Measurements from ENCODE around the gene XAGE1A. TPM values are rescaled to one million over a fixed set of nuclear protein-coding genes. Genes with fewer than 3 reads are reported as not detected.
"Not testable (repeated sequence)": the region's sequence is repeated elsewhere in the genome, so short reads cannot be mapped to it uniquely, and the experiment has no call there.

The XAGE1A gene
- total and polyA plus RNA-seq, 2 donors (not counting 1 experiment from before 2014, with no cell fraction given) = not detected

- H3K4me1 Mint-ChIP-seq = not testable (repeated sequence)
- no CpG with 5 or more reads among the region's 27 CpGs for WGBS (ENCODE audit: insufficient coverage)
These were observed 20.7 kb downstream of the XAGE1A start for GRCh38 chrX:52516110-52516986.

GRCh38 chrX:52516987-52517325, 21.3 kb downstream of the XAGE1A start, which contains the start of gene XAGE1B:
TSS of gene XAGE1B (minus strand) at chrX:52517063. CDS start at chrX:52515527, 1,536 bp downstream.
- POLR2A ChIA-PET; H3K9me3 ChIP-seq (ENCODE audit: control extremely low read depth in 1 of 3, control insufficient read depth in 2 of 3, insufficient read depth in 1 of 3, low read length in 2 of 3); H3K4me3 ChIP-seq (ENCODE audit: control extremely low read depth in 1 of 5, extremely low read depth in 1 of 5, insufficient read depth in 1 of 5, low read depth in 2 of 5, low read length in 4 of 5); ATAC-seq (ENCODE audit: low read depth); H3K4me1 ChIP-seq (ENCODE audit: control insufficient read depth in 2 of 2, insufficient read depth in 2 of 2, low read length in 2 of 2); H3K27ac Mint-ChIP-seq; H3K27ac ChIP-seq (ENCODE audit: low read length in 2 of 2); H3K4me1 Mint-ChIP-seq; H3K27me3 Mint-ChIP-seq; H3K9ac ChIP-seq (ENCODE audit: low read length); CTCF ChIA-PET; H3K4me3 Mint-ChIP-seq; H3K9me3 Mint-ChIP-seq (ENCODE audit: insufficient read depth); intact Hi-C loops (cut with micrococcal nuclease); H4K20me1 ChIP-seq (ENCODE audit: control insufficient read depth, insufficient read depth, low read length, poor library complexity, severe bottlenecking); DNase-seq; H2AFZ ChIP-seq (ENCODE audit: insufficient read depth, low read depth, low read length, poor library complexity, severe bottlenecking); H3K79me2 ChIP-seq (ENCODE audit: control insufficient read depth, insufficient read depth, low read length); H3K27me3 ChIP-seq (replicated peaks in 1 of 4; ENCODE audit: control extremely low read depth in 1 of 4, control insufficient read depth in 3 of 4, insufficient read depth in 4 of 4, low read length in 3 of 4); H3K4me2 ChIP-seq (replicated peaks; ENCODE audit: low read depth, low read length, poor library complexity, severe bottlenecking); H3K36me3 ChIP-seq (replicated peaks in 1 of 2; ENCODE audit: control extremely low read depth in 1 of 2, control insufficient read depth in 1 of 2, extremely low read depth in 1 of 2, insufficient read depth in 2 of 2, low read length in 1 of 2): not testable (repeated sequence)
- WGBS (ENCODE audit: insufficient coverage) = no CpG with 5 or more reads among the region's 18 CpGs

More at GRCh38 chrX:52516110-52516986, 20.7 kb downstream of the XAGE1A start:
- H3K9me3 ChIP-seq (ENCODE audit: control extremely low read depth in 1 of 3, control insufficient read depth in 2 of 3, insufficient read depth in 1 of 3, low read length in 2 of 3); H2AFZ ChIP-seq (ENCODE audit: insufficient read depth, low read depth, low read length, poor library complexity, severe bottlenecking); H3K9me3 Mint-ChIP-seq (ENCODE audit: insufficient read depth); POLR2A ChIA-PET; H3K4me3 Mint-ChIP-seq; H4K20me1 ChIP-seq (ENCODE audit: control insufficient read depth, insufficient read depth, low read length, poor library complexity, severe bottlenecking); H3K9ac ChIP-seq (ENCODE audit: low read length); H3K4me3 ChIP-seq (ENCODE audit: control extremely low read depth in 1 of 5, extremely low read depth in 1 of 5, insufficient read depth in 1 of 5, low read depth in 2 of 5, low read length in 4 of 5); H3K4me1 ChIP-seq (ENCODE audit: control insufficient read depth in 2 of 2, insufficient read depth in 2 of 2, low read length in 2 of 2); H3K79me2 ChIP-seq (ENCODE audit: control insufficient read depth, insufficient read depth, low read length); H3K4me2 ChIP-seq (replicated peaks; ENCODE audit: low read depth, low read length, poor library complexity, severe bottlenecking); DNase-seq; H3K27me3 ChIP-seq (replicated peaks in 1 of 4; ENCODE audit: control extremely low read depth in 1 of 4, control insufficient read depth in 3 of 4, insufficient read depth in 4 of 4, low read length in 3 of 4); H3K27me3 Mint-ChIP-seq; H3K27ac ChIP-seq (ENCODE audit: low read length in 2 of 2); CTCF ChIA-PET; H3K36me3 ChIP-seq (replicated peaks in 1 of 2; ENCODE audit: control extremely low read depth in 1 of 2, control insufficient read depth in 1 of 2, extremely low read depth in 1 of 2, insufficient read depth in 2 of 2, low read length in 1 of 2); intact Hi-C loops (cut with micrococcal nuclease); H3K27ac Mint-ChIP-seq; ATAC-seq (ENCODE audit: low read depth): not testable (repeated sequence)

- POLR2A ChIA-PET; intact Hi-C loops (cut with micrococcal nuclease); H3K4me1 ChIP-seq (ENCODE audit: control insufficient read depth in 2 of 2, insufficient read depth in 2 of 2, low read length in 2 of 2); H3K79me2 ChIP-seq (ENCODE audit: control insufficient read depth, insufficient read depth, low read length); H3K4me3 ChIP-seq (ENCODE audit: control extremely low read depth in 1 of 5, extremely low read depth in 1 of 5, insufficient read depth in 1 of 5, low read depth in 2 of 5, low read length in 4 of 5); H3K4me1 Mint-ChIP-seq; H2AFZ ChIP-seq (ENCODE audit: insufficient read depth, low read depth, low read length, poor library complexity, severe bottlenecking); H3K27ac Mint-ChIP-seq; CTCF ChIA-PET; H3K9ac ChIP-seq (ENCODE audit: low read length); H3K4me2 ChIP-seq (replicated peaks; ENCODE audit: low read depth, low read length, poor library complexity, severe bottlenecking); H4K20me1 ChIP-seq (ENCODE audit: control insufficient read depth, insufficient read depth, low read length, poor library complexity, severe bottlenecking); DNase-seq; H3K4me3 Mint-ChIP-seq; H3K36me3 ChIP-seq (replicated peaks in 1 of 2; ENCODE audit: control extremely low read depth in 1 of 2, control insufficient read depth in 1 of 2, extremely low read depth in 1 of 2, insufficient read depth in 2 of 2, low read length in 1 of 2); H3K27ac ChIP-seq (ENCODE audit: low read length in 2 of 2); ATAC-seq (ENCODE audit: low read depth); H3K27me3 ChIP-seq (replicated peaks in 1 of 4; ENCODE audit: control extremely low read depth in 1 of 4, control insufficient read depth in 3 of 4, insufficient read depth in 4 of 4, low read length in 3 of 4); H3K9me3 ChIP-seq (ENCODE audit: control extremely low read depth in 1 of 3, control insufficient read depth in 2 of 3, insufficient read depth in 1 of 3, low read length in 2 of 3); H3K9me3 Mint-ChIP-seq (ENCODE audit: insufficient read depth); H3K27me3 Mint-ChIP-seq: not testable (repeated sequence)
- WGBS (ENCODE audit: insufficient coverage) = 86% methylated on average over 2 of the region's 4 CpGs
These were observed 45.4 kb downstream of the XAGE1A start for GRCh38 chrX:52541051-52541450.
